Measurements from ENCODE around the gene KDSR.
A peak's percentile ranks its signal among the peaks of the same experiment; 100 is the strongest.

Gene KDSR

DNA sequence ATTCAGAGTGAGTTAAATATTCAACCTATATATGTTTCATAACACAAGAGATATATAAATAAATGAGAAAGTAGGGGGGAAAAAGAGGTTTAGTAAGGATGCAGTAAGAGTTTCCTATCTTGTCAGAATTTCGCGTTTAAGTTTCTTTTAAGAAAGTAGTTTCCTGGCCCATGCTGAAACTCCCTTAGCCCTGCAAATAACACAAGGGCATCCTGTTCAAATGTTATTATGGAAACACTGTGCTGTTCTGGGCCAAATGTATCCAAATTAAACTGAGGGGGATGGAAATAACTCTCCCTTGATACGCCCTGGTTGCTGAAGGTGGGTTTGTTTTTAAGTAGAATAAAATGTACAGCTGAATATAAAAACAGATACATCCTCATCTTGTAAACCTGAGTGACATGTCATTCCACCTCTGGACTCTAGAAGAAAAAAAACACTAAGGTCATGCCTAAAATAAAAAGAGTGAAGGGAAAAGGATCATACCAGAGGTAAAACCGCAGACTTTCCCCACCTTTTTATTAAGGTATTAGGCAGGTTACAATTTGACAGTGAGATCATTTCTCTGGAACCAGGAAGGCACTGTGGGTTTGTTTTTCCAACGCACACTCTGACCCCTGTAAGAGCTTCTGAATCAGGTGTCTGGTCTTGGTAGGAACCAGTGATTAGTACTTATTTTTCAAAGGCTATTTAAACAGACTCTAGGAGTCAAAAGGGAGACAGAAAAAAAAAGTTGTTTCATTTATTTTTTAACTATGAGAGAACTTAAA, 64.2 kb downstream of the KDSR start:
- TF ChIP-seq, protein P1, sequence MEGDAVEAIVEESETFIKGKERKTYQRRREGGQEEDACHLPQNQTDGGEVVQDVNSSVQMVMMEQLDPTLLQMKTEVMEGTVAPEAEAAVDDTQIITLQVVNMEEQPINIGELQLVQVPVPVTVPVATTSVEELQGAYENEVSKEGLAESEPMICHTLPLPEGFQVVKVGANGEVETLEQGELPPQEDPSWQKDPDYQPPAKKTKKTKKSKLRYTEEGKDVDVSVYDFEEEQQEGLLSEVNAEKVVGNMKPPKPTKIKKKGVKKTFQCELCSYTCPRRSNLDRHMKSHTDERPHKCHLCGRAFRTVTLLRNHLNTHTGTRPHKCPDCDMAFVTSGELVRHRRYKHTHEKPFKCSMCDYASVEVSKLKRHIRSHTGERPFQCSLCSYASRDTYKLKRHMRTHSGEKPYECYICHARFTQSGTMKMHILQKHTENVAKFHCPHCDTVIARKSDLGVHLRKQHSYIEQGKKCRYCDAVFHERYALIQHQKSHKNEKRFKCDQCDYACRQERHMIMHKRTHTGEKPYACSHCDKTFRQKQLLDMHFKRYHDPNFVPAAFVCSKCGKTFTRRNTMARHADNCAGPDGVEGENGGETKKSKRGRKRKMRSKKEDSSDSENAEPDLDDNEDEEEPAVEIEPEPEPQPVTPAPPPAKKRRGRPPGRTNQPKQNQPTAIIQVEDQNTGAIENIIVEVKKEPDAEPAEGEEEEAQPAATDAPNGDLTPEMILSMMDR (IDR thresholded peaks at IDR 0.05; ENCODE audit: insufficient read depth, low read length, missing control alignments): no peak
- DNase-seq (ENCODE audit: low read depth, low spot score): no peak
- CTCF ChIA-PET: interaction anchor here (1.0 to 1.3 kb wide), 2 partner anchors 15 to 171 kb away, joined by 3 read pairs; no protein-coding TSS in a partner anchor
- H3K4me3 ChIP-seq (ENCODE audit: low read depth, low read length): no peak overlapping the region
- POLR2A ChIA-PET: no interaction called here

DNA sequence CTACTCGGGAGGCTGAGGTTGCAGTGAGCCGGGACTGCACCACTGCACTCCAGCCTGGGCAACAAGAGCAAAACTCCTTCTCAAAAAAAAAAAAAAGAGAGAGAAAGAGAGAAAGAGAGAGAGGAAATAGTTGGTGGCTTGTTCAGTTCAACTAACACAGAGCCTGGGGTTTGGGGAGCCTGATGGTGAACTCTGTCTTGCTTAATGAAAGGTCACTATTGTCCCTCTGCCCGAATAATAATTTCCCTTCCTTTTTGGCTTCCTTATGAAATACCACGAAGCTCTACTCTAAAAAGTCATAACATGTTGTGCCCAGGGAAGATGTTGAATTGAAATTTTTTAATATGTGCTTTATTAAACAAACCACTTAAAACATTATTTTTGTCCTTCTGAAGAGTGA, 64.8 kb downstream of the KDSR start:
- no peak for DNase-seq (ENCODE audit: low read depth, low spot score)
- CTCF ChIA-PET: interaction anchor here (1.0 to 1.4 kb wide), 3 partner anchors 15 to 171 kb away, joined by 3 to 6 read pairs (median 3); no protein-coding TSS in a partner anchor
- H3K4me3 ChIP-seq (ENCODE audit: low read depth, low read length): no peak overlapping the region
- POLR2A ChIA-PET: no interaction called here
- TF ChIP-seq, protein P1 (IDR thresholded peaks at IDR 0.05; ENCODE audit: insufficient read depth, low read length, missing control alignments): no peak

- TF ChIP-seq, protein P1 (IDR thresholded peaks at IDR 0.05; ENCODE audit: insufficient read depth, low read length, missing control alignments): no peak
- no peak overlapping the region for H3K4me3 ChIP-seq (ENCODE audit: low read depth, low read length)
- no peak for DNase-seq (ENCODE audit: low read depth, low spot score)
- ChIA-PET POLR2A (no interaction called here), CTCF (interaction anchor here (0.7 to 1.4 kb wide), 3 partner anchors 16 to 21 kb away, joined by 3 to 6 read pairs (median 3); partner anchors contain the start of gene BCL2)
Measured at GRCh38 chr18:63301434-63301833, 65.6 kb downstream of the KDSR start.

DNA sequence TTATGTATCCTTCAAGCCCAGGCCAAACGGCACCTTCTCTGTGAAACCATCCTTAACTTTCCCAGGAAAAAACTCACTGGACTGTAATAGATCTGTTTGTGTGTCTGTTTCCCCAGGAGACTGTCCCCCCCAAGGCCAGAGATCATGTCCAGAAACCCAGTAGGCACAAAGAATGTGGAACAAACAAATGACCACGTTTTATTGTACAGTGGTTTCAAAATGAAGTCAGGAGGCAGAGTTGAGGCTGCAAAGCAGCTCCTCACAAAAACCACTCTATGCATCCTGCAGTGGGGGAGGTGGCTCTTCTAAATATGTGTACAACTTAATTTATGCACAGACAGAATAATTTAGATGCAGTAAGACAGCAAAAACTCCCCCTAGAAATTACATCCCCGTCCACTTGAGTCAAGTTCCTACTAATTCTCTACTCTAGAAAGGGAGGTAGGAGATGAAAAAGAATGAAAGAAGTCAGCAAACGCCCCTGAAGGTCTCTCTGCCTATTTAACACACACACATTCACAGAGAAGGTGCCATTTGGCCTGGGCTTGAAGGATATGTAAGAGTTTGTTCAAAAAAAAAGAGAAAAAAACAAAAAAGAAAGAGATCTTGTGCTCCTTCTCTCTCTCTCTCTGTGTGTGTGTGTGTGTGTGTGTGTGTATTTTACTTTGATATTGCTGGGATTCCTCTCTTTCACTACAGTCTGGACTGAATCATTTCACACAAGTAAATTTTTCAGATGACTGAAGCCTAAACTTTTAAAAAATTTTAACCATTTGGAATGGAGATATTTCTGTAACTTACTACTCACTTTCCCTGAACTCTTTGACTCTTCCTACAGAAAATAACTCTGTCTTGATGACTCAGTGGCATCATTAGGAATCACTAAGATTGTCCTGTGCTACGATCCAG, 66.9 kb downstream of the KDSR start:
- TF ChIP-seq, protein P1 (IDR thresholded peaks at IDR 0.05; ENCODE audit: insufficient read depth, low read length, missing control alignments): no peak
- CTCF ChIA-PET: no interaction called here
- no peak overlapping the region for H3K4me3 ChIP-seq (ENCODE audit: low read depth, low read length)
- DNase-seq (ENCODE audit: low read depth, low spot score): peak; percentile 55
- POLR2A ChIA-PET: no interaction called here

DNA sequence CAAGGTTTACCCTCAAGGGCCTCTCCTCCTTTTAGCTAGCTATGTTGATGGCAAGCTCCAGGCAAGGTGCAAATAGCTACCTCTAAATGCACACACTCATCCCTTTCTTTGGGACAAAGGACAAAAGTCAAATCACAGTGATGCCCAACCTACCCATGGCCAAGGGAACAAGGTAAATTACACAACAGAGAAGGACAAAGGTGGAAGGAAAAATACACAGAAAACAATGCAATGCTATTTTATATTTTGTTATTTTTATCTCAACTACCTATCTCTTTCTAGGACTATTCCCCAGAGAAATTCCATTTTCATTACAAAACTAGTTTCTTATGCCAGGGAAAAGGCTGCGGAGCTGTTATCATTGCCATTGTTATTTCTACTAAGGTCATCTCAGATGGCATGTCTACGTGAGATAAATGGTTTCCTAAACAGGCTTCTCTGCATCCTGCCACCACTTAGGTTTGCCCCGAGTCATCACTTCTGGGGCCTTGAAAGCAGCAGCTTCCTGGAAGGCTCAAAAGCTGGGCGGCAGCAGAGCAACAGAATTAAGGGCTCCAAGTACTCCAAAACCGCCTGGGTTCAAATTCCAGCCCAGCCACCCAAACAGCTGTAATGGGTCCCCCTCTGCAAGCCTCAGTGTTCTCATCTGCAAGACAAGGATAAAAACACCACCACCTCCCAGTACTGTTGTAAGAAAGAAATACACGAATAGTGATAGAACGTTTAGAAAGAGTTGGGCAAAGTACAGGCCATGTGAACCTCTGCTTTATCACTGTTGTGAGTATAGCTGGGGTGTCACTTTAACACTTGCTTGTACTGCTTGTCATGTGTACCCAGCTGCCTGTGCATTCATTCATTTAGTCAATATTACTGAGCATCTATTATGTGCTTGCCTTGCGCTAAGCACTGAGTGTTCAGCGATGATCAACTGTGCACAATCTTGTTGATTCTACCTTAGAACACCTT, 68.3 kb downstream of the KDSR start:
- no peak overlapping the region for H3K4me3 ChIP-seq (ENCODE audit: low read depth, low read length)
- TF ChIP-seq, protein P1 (IDR thresholded peaks at IDR 0.05; ENCODE audit: insufficient read depth, low read length, missing control alignments): no peak
- no peak for DNase-seq (ENCODE audit: low read depth, low spot score)
- POLR2A ChIA-PET: no interaction called here
- CTCF ChIA-PET: no interaction called here
